ENCODE results near the gene SLC16A11.

Gene SLC16A11

DNA sequence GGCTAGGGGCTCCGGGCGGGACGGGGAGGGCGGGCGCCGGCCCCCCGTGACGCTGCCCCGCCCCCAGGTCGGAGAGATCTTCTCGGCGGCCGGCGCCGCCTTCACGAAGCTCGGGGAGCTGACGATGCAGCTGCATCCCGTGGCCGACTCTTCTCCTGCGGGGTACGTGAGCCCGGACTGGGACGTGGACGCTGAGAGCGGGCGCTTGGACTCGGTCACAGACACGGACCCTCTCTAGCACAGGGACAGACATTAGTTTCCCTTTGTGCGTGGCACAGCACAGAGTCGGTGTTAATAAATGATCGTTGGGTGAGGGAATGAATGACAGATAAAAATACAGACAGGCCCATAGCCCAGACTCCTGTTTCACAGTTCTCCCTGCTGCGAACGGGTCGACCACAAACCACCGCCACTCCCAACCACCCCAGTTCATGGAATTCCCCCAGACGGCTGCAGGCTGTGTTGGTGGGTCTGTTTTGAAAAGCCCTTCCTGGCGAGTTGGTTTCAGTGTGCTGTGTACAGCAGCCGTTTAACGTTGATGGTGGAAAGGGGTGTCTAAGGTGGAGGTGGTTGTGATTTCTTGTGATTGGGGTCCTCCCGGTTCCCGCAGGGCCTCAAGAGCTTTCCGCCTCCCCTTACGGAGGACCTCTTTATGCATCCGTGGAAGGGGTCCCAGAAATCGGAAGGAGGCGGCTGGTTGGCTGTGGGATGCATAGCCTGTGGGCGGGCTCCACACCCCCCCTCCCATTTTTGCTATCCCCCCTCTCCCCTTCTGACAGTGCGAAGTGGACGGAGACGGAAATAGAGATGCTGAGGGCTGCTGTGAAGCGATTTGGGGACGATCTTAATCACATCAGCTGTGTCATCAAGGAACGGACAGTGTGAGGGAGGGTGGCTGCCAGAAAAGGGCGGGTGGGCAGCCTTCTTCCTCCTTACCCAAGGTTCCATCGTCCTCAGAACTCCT, 28.6 kb downstream of the SLC16A11 start:
- TF ChIP-seq CTCF (IDR thresholded peaks at IDR 0.05; ENCODE audit: insufficient read depth, low read depth, low read length, missing control alignments) = no peak
- peak; percentile 87 for DNase-seq (ENCODE audit: low read depth)
- peak overlapping the region; percentile 70 for H3K4me3 ChIP-seq (ENCODE audit: low read depth, low read length)

DNA sequence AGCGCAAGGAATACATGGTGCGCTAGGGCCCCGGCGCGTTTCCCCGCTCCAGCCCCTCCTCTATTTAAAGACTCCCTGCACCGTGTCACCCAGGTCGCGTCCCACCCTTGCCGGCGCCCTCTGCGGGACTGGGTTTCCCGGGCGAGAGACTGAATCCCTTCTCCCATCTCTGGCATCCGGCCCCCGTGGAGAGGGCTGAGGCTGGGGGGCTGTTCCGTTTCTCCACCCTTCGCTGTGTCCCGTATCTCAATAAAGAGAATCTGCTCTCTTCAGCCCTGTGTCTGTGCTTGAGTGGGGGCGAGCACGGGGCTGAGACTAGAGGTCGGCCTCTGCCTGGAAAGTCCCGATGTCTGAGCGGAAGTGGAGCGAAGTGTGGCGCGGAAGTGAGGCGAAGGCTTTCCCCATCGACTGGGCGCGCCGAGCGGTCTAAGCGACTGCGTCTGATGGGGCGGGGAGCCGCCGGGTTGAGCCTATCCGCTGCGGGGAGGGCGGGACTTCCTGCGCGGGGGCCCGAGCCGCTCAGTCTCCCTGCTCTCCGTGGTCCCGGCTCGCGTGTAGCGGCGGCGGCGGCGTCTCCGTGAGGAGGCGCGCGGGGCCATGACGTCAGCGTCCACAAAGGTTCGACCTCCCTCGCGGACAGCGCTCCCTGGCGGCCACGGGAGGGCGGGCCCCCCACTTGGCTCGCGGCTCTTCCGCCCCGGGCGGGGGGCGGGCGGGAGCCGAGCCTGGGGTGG, 29.5 kb downstream of the SLC16A11 start:
- peak; percentile 65 for TF ChIP-seq CTCF (IDR thresholded peaks at IDR 0.05; ENCODE audit: insufficient read depth, low read depth, low read length, missing control alignments)
- H3K4me3 ChIP-seq (ENCODE audit: low read depth, low read length) = peak overlapping the region; percentile 84
- peak; percentile 99 for DNase-seq (ENCODE audit: low read depth)

DNA sequence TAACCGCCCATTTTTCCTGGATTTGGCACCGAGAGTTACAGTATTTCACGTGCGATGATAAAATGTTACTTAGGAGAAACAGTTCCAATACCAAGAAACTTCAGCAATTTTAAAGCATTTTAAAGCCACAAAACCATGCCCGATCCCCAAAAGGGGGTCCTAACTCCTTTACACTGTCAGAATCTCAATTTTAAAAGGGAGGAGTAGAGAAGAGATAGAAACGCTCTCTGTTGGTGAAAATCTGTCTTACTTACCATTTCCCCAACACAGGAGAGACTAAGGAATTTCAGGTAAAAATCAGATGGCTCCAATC, 32.0 kb downstream of the SLC16A11 start:
- no peak for TF ChIP-seq CTCF (IDR thresholded peaks at IDR 0.05; ENCODE audit: insufficient read depth, low read depth, low read length, missing control alignments)
- DNase-seq (ENCODE audit: low read depth) = no peak
- peak overlapping the region; percentile 84 for H3K4me3 ChIP-seq (ENCODE audit: low read depth, low read length)

DNA sequence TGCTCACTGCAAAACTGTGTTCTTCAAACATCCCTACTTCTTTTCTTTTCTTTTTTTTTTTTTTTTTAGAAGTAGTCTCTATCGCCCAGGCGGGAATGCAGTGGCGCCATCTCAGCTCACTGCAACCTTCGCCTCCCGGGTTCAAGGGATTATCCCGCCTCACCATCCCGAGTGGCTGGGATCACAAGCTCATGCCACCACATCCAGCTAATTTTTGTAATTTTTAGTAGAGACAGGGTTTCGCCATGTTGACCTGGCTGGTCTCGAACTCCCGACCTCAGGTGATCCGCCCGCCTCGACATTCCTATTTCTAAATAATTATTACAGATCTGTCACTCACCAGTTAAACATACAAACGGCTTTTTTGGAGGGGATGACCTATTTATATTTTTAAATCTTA, 32.5 kb downstream of the SLC16A11 start:
- TF ChIP-seq CTCF (IDR thresholded peaks at IDR 0.05; ENCODE audit: insufficient read depth, low read depth, low read length, missing control alignments) = no peak
- DNase-seq (ENCODE audit: low read depth) = no peak
- peak overlapping the region; percentile 84 for H3K4me3 ChIP-seq (ENCODE audit: low read depth, low read length)

- no peak for DNase-seq (ENCODE audit: low read depth)
- H3K4me3 ChIP-seq (ENCODE audit: low read depth, low read length) = no peak overlapping the region
- TF ChIP-seq CTCF (IDR thresholded peaks at IDR 0.05; ENCODE audit: insufficient read depth, low read depth, low read length, missing control alignments) = no peak
Observed at GRCh38 chr17:7010523-7010922, 33.4 kb downstream of the SLC16A11 start.

DNA sequence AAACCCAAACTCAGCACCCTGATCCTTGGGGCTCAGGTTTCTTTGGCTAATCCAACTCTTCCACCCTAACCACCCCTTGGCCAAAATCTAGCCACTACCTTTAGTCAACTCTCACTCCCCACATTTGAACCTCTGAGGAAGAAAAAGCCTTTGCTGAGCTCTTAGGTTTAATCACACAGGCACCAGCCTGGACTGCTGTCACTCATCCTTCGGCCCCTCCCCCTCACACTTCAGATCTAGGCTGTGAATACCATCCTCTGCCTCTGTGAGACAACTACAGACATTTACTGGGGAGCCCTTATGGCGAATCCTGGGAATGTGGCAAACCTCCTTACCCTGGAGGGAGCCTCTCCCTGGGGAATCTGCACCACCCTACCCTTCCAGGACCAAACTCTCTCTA, 36.7 kb downstream of the SLC16A11 start:
- H3K4me3 ChIP-seq (ENCODE audit: low read depth, low read length) = no peak overlapping the region
- no peak for TF ChIP-seq CTCF (IDR thresholded peaks at IDR 0.05; ENCODE audit: insufficient read depth, low read depth, low read length, missing control alignments)
- DNase-seq (ENCODE audit: low read depth) = no peak
